HepG2 (cell line): ENCODE measurements around the gene ZNF32. TPM values are rescaled to one million over a fixed set of nuclear protein-coding genes. Genes with fewer than 3 reads are reported as not detected.

Source experiments
- ATAC-seq: fragments of 200-7000 bp; cut with Tn5 transposase; 3 replicates; pipeline ENCODE4 v1.9.1; 2020; ENCODE audit warnings: mild to moderate bottlenecking, moderate library complexity
- BruUV-seq: library from RNA; stranded (reverse); fragments of 400-500 nt; replicated peaks from 2 replicates; lab custom pipeline; 2021; lab: Mats Ljungman, UMichigan
- CTCF ChIA-PET: fragments of 300-600 bp; formaldehyde crosslinking; extraction: SDS; loops from one replicate; lab custom pipeline; 2021; ENCODE audit warnings: low total read pairs, inconsistent platforms, low intra/inter-chr PET ratio; lab: Yijun Ruan, JAX
- POLR2A ChIA-PET: fragments of 350-600 bp; sonication (Branson Sonifier 250); formaldehyde crosslinking; loops from one replicate; lab custom pipeline; 2020; ENCODE audit warnings: antibody characterized with exemption, inconsistent platforms; lab: Yijun Ruan, JAX
- DNase-seq: peaks from one replicate; pipeline ENCODE4 v3.0.0-alpha.2; 2015; ENCODE audit warnings: low spot score
- FAIRE-seq: peaks from 3 replicates; lab custom pipeline; 2011; peaks lifted over from hg19 to GRCh38; lab: Jason Lieb, UNC
- H2AFZ ChIP-seq: one replicate; pipeline ENCODE4 v1.6.1; 2011; ENCODE audit warnings: low read length, inconsistent platforms
- H3K27ac ChIP-seq: fragments of 300-600 bp; 3 replicates; pipeline ENCODE4 v1.8.0; 2011; ENCODE audit warnings: mixed run types, mild to moderate bottlenecking, mixed read lengths, low read length, inconsistent platforms; ENCODE audit not compliant: insufficient read depth; ENCODE audit errors: extremely low read length
- H3K27me3 ChIP-seq, 2 experiments: fragments of 200-600 bp in 1 of 2; 2 replicates in 1 of 2; 3 replicates in 1 of 2; pipeline versions ENCODE4 v1.6.0 to v1.8.0; 2011; ENCODE audit warnings: low read length in 2 of 2, mild to moderate bottlenecking in 2 of 2, moderate library complexity in 2 of 2, inconsistent platforms in 1 of 2; ENCODE audit not compliant: insufficient read depth in 2 of 2, control insufficient read depth in 1 of 2
- H3K36me3 ChIP-seq, 2 experiments: fragments of 200-600 bp in 1 of 2; replicated peaks in 1 of 2; 2 replicates in 1 of 2; 3 replicates in 1 of 2; pipeline versions ENCODE4 v1.5.1 to v1.8.0; 2011; ENCODE audit warnings: low read length in 2 of 2, inconsistent platforms in 1 of 2; ENCODE audit not compliant: insufficient read depth in 2 of 2, control insufficient read depth in 1 of 2
- H3K4me1 ChIP-seq: 2 replicates; pipeline ENCODE4 v1.5.1; 2012; ENCODE audit warnings: low read length, inconsistent platforms; ENCODE audit not compliant: insufficient read depth
- H3K4me2 ChIP-seq: 2 replicates; pipeline ENCODE4 v1.6.0; 2011; ENCODE audit warnings: low read depth, low read length, inconsistent platforms
- H3K4me3 ChIP-seq, 3 experiments: fragments of 200-600 bp in 1 of 3; sonication (generic), shearing (Covaris generic) in 1 of 3; replicated peaks in 1 of 3; 2 replicates each; pipeline ENCODE4 v1.5.1; 2011 to 2016; ENCODE audit warnings: low read length in 3 of 3, inconsistent platforms in 2 of 3, low read depth in 2 of 3, mild to moderate bottlenecking in 2 of 3, control low read depth in 1 of 3, mixed read lengths in 1 of 3; ENCODE audit not compliant: insufficient read depth in 1 of 3
- H3K79me2 ChIP-seq: one replicate; pipeline ENCODE4 v1.6.1; 2011; ENCODE audit warnings: low read length, inconsistent platforms; ENCODE audit not compliant: insufficient read depth
- H3K9ac ChIP-seq: 2 replicates; pipeline ENCODE4 v1.6.0; 2011; ENCODE audit warnings: mild to moderate bottlenecking, low read depth, low read length, inconsistent platforms; ENCODE audit not compliant: insufficient read depth
- H3K9me3 ChIP-seq: 2 replicates; pipeline ENCODE4 v1.5.1; 2012; ENCODE audit warnings: mild to moderate bottlenecking, low read length
- H4K20me1 ChIP-seq: 2 replicates; pipeline ENCODE4 v1.6.0; 2011; ENCODE audit warnings: inconsistent platforms, mild to moderate bottlenecking, low read length, moderate library complexity; ENCODE audit not compliant: insufficient read depth
- DBP ChIP-seq: sonication (generic); formaldehyde crosslinking; IDR thresholded peaks from 2 replicates; pipeline ENCODE4 v1.4.0; 2020; ENCODE audit warnings: missing genetic modification reagents; ENCODE audit errors: not compliant biosample characterization
- DNMT3B ChIP-seq: conservative IDR thresholded peaks from 2 replicates; pipeline ENCODE4 v1.6.1; 2016; ENCODE audit warnings: missing biosample characterization, control low read depth
- PREB ChIP-seq: sonication (generic); formaldehyde crosslinking; IDR thresholded peaks from 2 replicates; pipeline ENCODE4 v1.4.0; 2020; ENCODE audit warnings: missing genetic modification reagents
- TFDP2 ChIP-seq: sonication (generic); formaldehyde crosslinking; IDR thresholded peaks from 2 replicates; pipeline ENCODE4 v1.4.0; 2020; ENCODE audit warnings: missing genetic modification reagents
- ZNF180 ChIP-seq: sonication (generic); formaldehyde crosslinking; IDR thresholded peaks from 2 replicates; pipeline ENCODE4 v1.4.0; 2020; ENCODE audit warnings: low read depth, missing genetic modification reagents, borderline replicate concordance
- ZNF235 ChIP-seq: sonication (generic); formaldehyde crosslinking; IDR thresholded peaks from 2 replicates; pipeline ENCODE4 v1.8.1; 2023; ENCODE audit warnings: mild to moderate bottlenecking, missing genetic modification reagents, borderline replicate concordance
- ZNF282 ChIP-seq: fragments of 450-650 bp; IDR thresholded peaks from 2 replicates; pipeline ENCODE4 v1.6.1; 2018; ENCODE audit not compliant: partially characterized antibody
- ZNF570 ChIP-seq: sonication (generic); formaldehyde crosslinking; IDR thresholded peaks from 2 replicates; pipeline ENCODE4 v1.4.0; 2020; ENCODE audit warnings: mild to moderate bottlenecking, missing genetic modification reagents, borderline replicate concordance
- WGBS: methylation state at CpG from one replicate; pipeline ENCODE4 v1.1.6; 2017; ENCODE audit warnings: low lambda C conversion rate; 5-methylcytosine and 5-hydroxymethylcytosine counted together
- in situ Hi-C: cut with HindIII; loops from 2 replicates; pipeline ENCODE4 v1.10.0; 2017; ENCODE audit warnings: low pct_unique_long_range_greater_than_20kb; ENCODE audit not compliant: extremely low pct_ligation_motif_present
- intact Hi-C: fragments of 100-400 bp; cut with micrococcal nuclease; formaldehyde crosslinking; loops from one replicate; pipeline ENCODE4 v1.10.0; 2022; ENCODE audit not compliant: unreplicated experiment
- polyA plus RNA-seq, 8 experiments: library from polyadenylated mRNA; depleted of rRNA in 3 of 8; stranded (reverse) in 7 of 8; unstranded in 1 of 8; fragments of >200 nt; fragmentation: Illumina TruSeq in 4 of 8; extraction: Trizol in 4 of 8; gene quantifications; 2 replicates each; pipeline versions ENCODE4 v1.2.1 to v1.2.3, GENCODE V29; 2011 to 2016; ENCODE audit warnings: low read depth in 4 of 8, missing spikeins in 1 of 8, mixed read lengths in 1 of 8; ENCODE audit not compliant: insufficient read depth in 1 of 8
- total RNA-seq, 5 experiments: library from RNA; depleted of rRNA; stranded (reverse); fragments of >200 nt; fragmentation: Illumina TruSeq; extraction: Trizol; gene quantifications; 2 replicates each; pipeline ENCODE4 v1.2.3, GENCODE V29; 2016; ENCODE audit warnings: low read depth in 1 of 5
- TF ChIP-seq, protein P1 (sequence below): sonication (generic); formaldehyde crosslinking; IDR thresholded peaks from 2 replicates; pipeline ENCODE4 v1.4.0; 2020; ENCODE audit warnings: mild to moderate bottlenecking, missing genetic modification reagents
- TF ChIP-seq, protein P2 (sequence below): sonication (generic); formaldehyde crosslinking; IDR thresholded peaks from 2 replicates; pipeline ENCODE4 v1.4.0; 2020; ENCODE audit warnings: mild to moderate bottlenecking, low read depth, missing genetic modification reagents

The ZNF32 gene
- total and polyA plus RNA-seq, 2 of the 13 experiments (the other 11 are each of a cell fraction or from before 2014, with no cell fraction given), result 12.5 to 16.9 TPM

DNA sequence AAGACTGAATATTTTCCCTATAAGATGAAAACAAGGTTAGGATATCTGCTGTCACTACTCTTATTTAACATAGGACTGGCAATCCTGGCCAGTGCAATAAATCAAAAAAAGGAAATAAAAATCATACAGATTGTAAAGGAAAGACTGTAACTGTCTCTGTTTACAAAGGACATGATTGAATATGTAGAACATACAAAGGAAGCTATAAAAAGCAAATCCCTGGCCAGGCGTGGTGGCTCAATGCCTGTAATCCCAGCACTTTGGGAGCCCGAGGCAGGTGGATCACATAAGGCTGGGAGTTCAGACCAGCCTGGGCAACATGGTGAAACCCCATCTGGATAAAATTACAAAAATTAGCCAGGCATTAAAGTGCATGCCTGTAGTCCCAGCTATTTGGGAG is 26.6 kb downstream of the ZNF32 start:
- in situ Hi-C loops, result no loop called here
- H3K9me3 ChIP-seq, result peaks cover 16% of the 10 kb centered on the region

More for the DNA sequence above, 26.6 kb downstream of the ZNF32 start:
- BruUV-seq, result no TSS peak
- Histone ChIP-seq H3K27me3 (no peaks in the 10 kb centered on the region), H3K4me3 (no peak overlapping the region), H4K20me1 (no peaks in the 10 kb centered on the region), H3K9ac (no peak overlapping the region), H2AFZ (no peak overlapping the region), H3K4me1 (no peaks in the 10 kb centered on the region), H3K4me2 (no peak overlapping the region), H3K79me2 (no peaks in the 10 kb centered on the region), H3K36me3 (0 out of 5 replicates have a peak, but pooled peaks cover 0 to under 1% of the 10 kb centered on the region in 2 experiments), H3K27ac (no peak overlapping the region)
- CTCF ChIA-PET, result no interaction called here
- TF ChIP-seq ZNF570 (CRISPR knock-in tag) (no peak), ZNF235 (CRISPR knock-in tag) (no peak), DBP (no peak), ZNF282 (no peak), TFDP2 (CRISPR knock-in tag) (no peak), ZNF180 (CRISPR knock-in tag) (no peak), DNMT3B (CRISPR knock-in tag) (no peak), PREB (CRISPR knock-in tag) (no peak)
- TF ChIP-seq, protein P1, sequence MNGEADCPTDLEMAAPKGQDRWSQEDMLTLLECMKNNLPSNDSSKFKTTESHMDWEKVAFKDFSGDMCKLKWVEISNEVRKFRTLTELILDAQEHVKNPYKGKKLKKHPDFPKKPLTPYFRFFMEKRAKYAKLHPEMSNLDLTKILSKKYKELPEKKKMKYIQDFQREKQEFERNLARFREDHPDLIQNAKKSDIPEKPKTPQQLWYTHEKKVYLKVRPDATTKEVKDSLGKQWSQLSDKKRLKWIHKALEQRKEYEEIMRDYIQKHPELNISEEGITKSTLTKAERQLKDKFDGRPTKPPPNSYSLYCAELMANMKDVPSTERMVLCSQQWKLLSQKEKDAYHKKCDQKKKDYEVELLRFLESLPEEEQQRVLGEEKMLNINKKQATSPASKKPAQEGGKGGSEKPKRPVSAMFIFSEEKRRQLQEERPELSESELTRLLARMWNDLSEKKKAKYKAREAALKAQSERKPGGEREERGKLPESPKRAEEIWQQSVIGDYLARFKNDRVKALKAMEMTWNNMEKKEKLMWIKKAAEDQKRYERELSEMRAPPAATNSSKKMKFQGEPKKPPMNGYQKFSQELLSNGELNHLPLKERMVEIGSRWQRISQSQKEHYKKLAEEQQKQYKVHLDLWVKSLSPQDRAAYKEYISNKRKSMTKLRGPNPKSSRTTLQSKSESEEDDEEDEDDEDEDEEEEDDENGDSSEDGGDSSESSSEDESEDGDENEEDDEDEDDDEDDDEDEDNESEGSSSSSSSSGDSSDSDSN (CRISPR knock-in tag), result no peak
- TF ChIP-seq, protein P2, sequence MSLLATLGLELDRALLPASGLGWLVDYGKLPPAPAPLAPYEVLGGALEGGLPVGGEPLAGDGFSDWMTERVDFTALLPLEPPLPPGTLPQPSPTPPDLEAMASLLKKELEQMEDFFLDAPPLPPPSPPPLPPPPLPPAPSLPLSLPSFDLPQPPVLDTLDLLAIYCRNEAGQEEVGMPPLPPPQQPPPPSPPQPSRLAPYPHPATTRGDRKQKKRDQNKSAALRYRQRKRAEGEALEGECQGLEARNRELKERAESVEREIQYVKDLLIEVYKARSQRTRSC, result no peak
- no peak for ATAC-seq
- 6% methylated on average over 2 of the region's 2 CpGs for WGBS
- FAIRE-seq, result no peak
- DNase-seq, result no peak
- intact Hi-C loops, result no loop called here
- POLR2A ChIA-PET, result no interaction called here
